GM13976 (cell line): ENCODE data around the gene CNPY3.

Experiments used
- DNase-seq: peaks from one replicate; pipeline ENCODE4 v3.0.0; 2012; ENCODE audit warnings: low spot score
- CTCF ChIP-seq: IDR thresholded peaks from 2 replicates; pipeline ENCODE4 v1.5.1; 2012; ENCODE audit warnings: borderline replicate concordance, mild to moderate bottlenecking; ENCODE audit not compliant: insufficient read depth; ENCODE audit errors: extremely low read depth, missing control alignments, control extremely low read depth
- in situ Hi-C: fragments of 300-500 bp; cut with MboI; formaldehyde crosslinking; loops from one replicate; pipeline ENCODE4 v1.12.0; 2022; ENCODE audit warnings: low sequenced_read_pairs, mixed read lengths, inconsistent platforms; ENCODE audit not compliant: unreplicated experiment

The CNPY3 gene

GRCh38 chr6:42969934-42970333 is 40.7 kb downstream of the CNPY3 start:
- no peak for TF ChIP-seq CTCF
- no peak for DNase-seq
- in situ Hi-C loops = no loop called here

- no peak for TF ChIP-seq CTCF
- in situ Hi-C loops = no loop called here
- no peak for DNase-seq
Observed at GRCh38 chr6:42970871-42971612, 41.8 kb downstream of the CNPY3 start.

- in situ Hi-C loops = no loop called here
- DNase-seq = no peak
- no peak for TF ChIP-seq CTCF
Observed at GRCh38 chr6:42971746-42972327, 42.6 kb downstream of the CNPY3 start.

- DNase-seq = no peak
- in situ Hi-C loops = no loop called here
- no peak for TF ChIP-seq CTCF
Observed at GRCh38 chr6:42973926-42974325, 44.6 kb downstream of the CNPY3 start.

- no peak for TF ChIP-seq CTCF
- DNase-seq = no peak
- in situ Hi-C loops = no loop called here
Observed at GRCh38 chr6:42974919-42975505, 45.7 kb downstream of the CNPY3 start.

- in situ Hi-C loops = no loop called here
- no peak for DNase-seq
- TF ChIP-seq CTCF = no peak
Observed at GRCh38 chr6:42978487-42978838, 49.2 kb downstream of the CNPY3 start.
